Eye (tissue), 1 donor: ENCODE data around the gene HSP90AB1.

Source experiments
- DNase-seq: peaks from one replicate; pipeline ENCODE4 v3.0.0-alpha.2; 2015

Gene HSP90AB1

DNA sequence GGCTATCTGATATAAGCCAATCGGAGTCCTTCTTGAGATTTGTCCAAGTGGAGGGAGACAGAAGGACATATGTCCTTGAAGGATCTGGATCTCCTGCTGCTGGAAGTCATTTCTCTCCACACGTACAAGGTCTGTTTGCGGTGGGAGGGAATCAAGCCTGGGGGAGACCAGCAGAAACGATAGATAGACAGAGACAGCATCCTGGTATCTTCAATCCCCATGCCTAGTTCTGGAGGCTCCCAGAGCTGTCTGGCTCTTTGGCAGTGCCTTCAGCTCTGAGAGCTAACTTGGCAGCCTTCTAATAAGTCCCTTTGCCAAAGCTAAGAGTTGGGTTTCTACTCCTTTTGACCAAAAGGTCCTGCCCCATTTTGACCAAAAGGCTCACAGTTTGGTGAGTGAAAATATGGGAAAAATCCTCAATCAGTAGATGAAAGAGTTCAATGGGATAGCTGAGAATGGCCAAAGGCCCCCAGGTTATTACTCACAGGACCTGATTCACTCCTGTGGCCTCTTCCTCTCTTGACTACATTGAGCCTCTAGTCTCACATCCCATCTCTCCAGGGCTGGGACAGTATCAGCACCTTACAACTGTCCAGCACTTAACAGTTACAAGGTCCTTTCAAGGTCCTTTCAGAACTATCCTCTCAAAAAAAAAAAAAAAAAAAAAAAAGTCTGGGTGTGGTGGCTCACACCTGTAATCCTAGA, 45.9 kb downstream of the HSP90AB1 start:
- DNase-seq: no peak

DNA sequence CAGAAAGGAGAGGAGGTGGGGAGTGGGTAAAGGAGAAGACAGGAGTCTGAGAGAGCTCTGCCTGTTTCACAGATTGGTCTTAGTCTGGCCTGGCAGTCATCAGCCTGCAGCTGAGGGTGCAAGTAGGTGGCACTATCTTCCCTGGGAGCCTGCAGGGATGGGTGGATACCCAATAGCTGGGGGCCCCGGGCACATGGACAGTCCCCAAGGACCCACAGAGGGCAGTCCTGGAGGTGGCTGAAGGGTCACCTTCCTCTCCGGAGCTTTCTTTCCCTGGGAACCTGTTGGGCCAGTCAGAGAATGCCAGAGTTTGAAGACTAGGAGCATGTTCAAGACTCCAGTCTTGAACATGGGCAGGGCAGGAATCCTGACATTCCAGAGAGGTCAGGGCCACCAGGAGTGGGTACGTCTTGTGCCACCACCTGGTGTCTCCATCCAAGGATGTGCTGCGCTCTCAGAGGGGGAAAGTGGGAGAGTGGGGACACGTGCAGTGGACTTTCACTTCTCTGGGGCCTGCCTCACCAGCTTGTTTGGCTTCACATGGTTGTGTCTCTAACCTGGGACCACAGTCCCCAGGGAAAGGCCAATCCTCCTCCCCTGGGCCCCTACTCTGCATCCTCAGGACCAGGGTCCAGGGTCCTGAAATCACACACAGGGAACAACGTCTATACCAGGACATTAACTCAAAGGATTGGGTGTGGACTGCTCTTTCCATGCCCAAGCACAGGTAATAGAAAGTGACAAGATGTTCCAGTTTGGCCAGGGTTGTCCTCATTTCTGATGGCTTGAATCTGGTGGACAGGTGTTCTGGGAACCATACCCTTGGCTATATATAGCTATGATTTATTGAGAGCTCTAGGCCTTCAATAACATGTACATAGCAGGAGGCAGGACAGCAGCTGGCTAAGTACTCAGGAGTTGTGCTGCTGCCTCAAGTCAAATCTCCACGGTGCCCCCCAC, 48.2 kb downstream of the HSP90AB1 start:
- DNase-seq: no peak

DNA sequence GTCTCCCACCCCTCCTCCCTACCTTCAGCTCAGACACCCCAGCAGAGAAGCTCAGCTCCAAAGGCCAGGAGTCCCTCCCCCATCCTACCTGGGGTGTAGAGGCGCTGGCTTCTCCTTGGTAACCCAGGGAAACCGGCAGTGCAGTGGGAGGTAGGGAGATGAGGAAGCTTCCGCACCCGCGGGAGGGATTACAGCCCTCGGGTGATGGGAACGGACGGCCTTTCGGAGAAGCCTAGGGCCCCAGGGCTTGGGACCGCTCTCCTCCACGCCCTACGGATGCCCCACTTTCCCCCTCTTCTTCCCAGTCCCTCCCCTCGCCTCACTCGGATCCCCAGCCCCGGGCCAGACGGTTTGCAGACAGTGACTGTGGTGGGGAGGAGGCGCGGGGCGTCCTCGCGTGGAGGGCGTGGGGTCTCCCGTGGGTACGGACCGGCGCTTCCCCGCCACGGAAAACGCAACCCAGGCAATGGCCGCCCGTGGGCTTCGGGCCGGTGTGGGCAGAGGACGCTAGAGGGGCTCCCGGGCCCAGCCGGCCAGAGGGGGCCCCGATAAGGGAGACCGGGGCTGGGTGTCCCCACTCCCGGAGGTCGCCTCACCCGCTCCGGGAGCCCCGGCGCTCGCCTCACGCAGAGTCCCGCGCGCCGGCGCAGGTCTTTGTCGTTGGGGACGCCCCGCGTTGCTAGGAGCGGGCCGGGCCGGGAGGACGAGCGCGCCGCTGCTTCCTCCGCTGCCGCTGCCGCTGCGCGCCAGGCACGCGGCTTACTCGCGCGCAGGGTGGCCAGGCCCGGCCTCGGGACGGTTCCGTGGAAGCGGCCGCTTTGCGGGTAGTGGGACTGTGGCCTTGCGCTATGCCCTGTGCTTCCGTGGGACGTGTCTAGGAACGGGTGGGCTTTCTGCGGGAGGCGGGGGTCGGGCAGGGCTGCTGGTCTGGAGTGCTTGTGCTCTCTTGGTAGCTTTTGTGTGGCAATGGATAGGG, 50.5 kb downstream of the HSP90AB1 start:
- DNase-seq: peak; percentile 85

DNA sequence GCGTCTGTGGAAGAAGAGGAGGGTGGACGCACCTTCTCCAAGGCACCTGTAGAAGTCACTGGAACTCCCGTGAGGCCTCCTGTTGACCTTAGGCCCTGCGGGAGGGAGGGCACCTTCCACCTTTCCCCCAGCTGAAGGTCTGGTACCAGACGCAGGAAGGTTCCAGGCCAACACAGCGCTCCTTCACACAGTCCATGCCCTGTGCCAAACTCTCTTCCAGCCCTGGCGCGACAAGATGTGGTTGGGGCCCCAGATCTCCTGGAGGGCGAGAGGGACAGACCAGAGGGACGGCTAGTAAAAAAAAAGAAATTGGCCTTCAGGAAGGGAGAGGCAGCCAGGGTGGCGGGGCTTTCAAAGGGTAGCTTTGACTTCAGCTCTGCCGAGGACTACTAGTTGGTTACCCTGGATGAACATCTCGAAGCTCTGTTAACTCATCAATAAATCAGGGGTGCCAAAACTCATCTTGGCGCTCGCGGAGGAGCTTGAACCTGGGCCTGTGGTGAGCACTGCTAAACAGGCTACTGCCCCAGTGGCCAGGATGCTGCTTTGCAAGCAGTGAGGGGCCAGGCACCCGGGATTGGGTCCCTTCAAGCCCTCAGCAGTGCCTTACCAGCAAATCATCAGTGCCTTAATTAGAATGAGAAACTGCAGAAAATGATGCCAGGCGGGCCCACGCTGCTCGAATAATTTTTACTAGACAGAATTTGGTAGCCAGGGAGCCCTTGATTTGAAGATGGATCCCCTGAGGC, 51.3 kb downstream of the HSP90AB1 start:
- DNase-seq: no peak

- DNase-seq: no peak
Observed at GRCh38 chr6:44298864-44299263, 52.0 kb downstream of the HSP90AB1 start.

- no peak for DNase-seq
Observed at GRCh38 chr6:44300292-44300823, 53.5 kb downstream of the HSP90AB1 start.

GRCh38 chr6:44301106-44301505, 54.2 kb downstream of the HSP90AB1 start:
- no peak for DNase-seq

DNA sequence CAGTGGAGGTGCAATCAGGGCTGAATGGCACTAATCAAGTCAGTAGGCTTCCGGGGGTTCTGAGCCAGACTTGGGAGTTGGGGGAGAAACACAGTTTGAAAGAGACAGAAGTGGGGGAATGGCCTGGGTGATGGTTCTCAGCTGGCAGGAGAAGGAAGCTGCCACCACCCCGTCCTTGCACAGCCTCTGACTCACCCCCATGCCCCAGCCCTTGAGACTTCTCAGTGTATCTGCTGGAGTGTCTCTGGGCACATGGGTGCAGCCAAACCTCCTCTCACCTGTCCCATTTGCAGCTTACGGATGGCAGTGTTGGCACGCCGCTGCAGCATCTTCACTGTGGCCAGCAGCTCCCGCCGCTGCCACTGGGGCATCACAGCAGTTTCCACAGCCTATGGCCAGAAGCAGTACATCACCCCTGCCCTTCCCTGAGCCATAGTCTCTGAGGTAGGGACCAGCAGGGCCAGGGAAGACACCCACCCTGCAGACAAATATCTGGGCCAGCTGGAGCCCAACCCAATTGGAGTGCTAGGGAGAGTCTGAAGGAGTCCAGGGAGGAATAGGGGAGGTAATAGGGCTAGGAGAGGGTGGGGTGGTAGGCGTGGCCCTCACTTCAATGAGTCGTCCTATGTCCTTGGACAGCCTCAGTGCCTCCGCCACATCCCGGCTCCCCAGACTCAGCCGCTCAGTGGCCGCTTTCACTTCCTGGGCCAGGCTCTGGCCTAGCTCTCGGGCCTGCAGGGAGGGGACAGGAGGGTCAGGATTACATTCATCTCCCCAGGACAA, 55.1 kb downstream of the HSP90AB1 start:
- DNase-seq: no peak

- no peak for DNase-seq
Observed at GRCh38 chr6:44302856-44303255, 56.0 kb downstream of the HSP90AB1 start.
